Stimulated activated naive CD8-positive, alpha-beta T cell treated with anti-CD3 and anti-CD28 coated beads, Interleukin-15, Interleukin-2, amounts not matched to agents 100 ng/mL and 50 ng/mL, for 24 hours (primary cell): ENCODE results near the gene TESK2.

Source experiments
- H3K27ac Mint-ChIP-seq: one replicate; pipeline ENCODE4 v1.8.0; 2021; ENCODE audit warnings: mild to moderate bottlenecking, mixed read lengths
- H3K27me3 Mint-ChIP-seq: one replicate; pipeline ENCODE4 v1.8.0; 2021; ENCODE audit warnings: mixed read lengths
- H3K36me3 Mint-ChIP-seq: one replicate; pipeline ENCODE4 v1.8.0; 2021; ENCODE audit warnings: low read depth, mixed read lengths
- H3K4me1 Mint-ChIP-seq: one replicate; pipeline ENCODE4 v1.8.0; 2021; ENCODE audit warnings: low read depth, mixed read lengths
- H3K4me3 Mint-ChIP-seq: one replicate; pipeline ENCODE4 v1.8.0; 2021; ENCODE audit warnings: mild to moderate bottlenecking, mixed read lengths
- H3K9me3 Mint-ChIP-seq: one replicate; pipeline ENCODE4 v1.8.0; 2021; ENCODE audit warnings: mixed read lengths

Gene TESK2

GRCh38 chr1:45325851-45326506, 165.0 kb downstream of the TESK2 start:
- Mint-ChIP-seq H3K4me3 (peak overlapping the region; percentile 87), H3K36me3 (peaks cover 30% of the 10 kb centered on the region), H3K4me1 (peaks cover 25% of the 10 kb centered on the region), H3K9me3 (no peaks in the 10 kb centered on the region), H3K27me3 (no peaks in the 10 kb centered on the region), H3K27ac (peak overlapping the region; percentile 84)

- no peaks in the 10 kb centered on the region for H3K36me3 Mint-ChIP-seq
- H3K9me3 Mint-ChIP-seq, result no peaks in the 10 kb centered on the region
- peaks cover 12% of the 10 kb centered on the region for H3K4me1 Mint-ChIP-seq
- no peaks in the 10 kb centered on the region for H3K27me3 Mint-ChIP-seq
- no peak overlapping the region for H3K4me3 Mint-ChIP-seq
- H3K27ac Mint-ChIP-seq, result no peak overlapping the region
Observed at GRCh38 chr1:45322486-45323040, 168.4 kb downstream of the TESK2 start.

- H3K36me3 Mint-ChIP-seq, result no peaks in the 10 kb centered on the region
- H3K4me3 Mint-ChIP-seq, result no peak overlapping the region
- H3K27ac Mint-ChIP-seq, result no peak overlapping the region
- H3K4me1 Mint-ChIP-seq, result peaks cover 10% of the 10 kb centered on the region
- H3K9me3 Mint-ChIP-seq, result no peaks in the 10 kb centered on the region
- H3K27me3 Mint-ChIP-seq, result no peaks in the 10 kb centered on the region
Observed at GRCh38 chr1:45321444-45321843, 169.5 kb downstream of the TESK2 start.

GRCh38 chr1:45319761-45320160, 171.2 kb downstream of the TESK2 start:
- no peaks in the 10 kb centered on the region for H3K9me3 Mint-ChIP-seq
- H3K36me3 Mint-ChIP-seq, result no peaks in the 10 kb centered on the region
- no peak overlapping the region for H3K4me3 Mint-ChIP-seq
- H3K27ac Mint-ChIP-seq, result no peak overlapping the region
- no peaks in the 10 kb centered on the region for H3K4me1 Mint-ChIP-seq
- H3K27me3 Mint-ChIP-seq, result no peaks in the 10 kb centered on the region

GRCh38 chr1:45317166-45317565, 173.8 kb downstream of the TESK2 start:
- H3K27ac Mint-ChIP-seq, result no peak overlapping the region
- H3K4me1 Mint-ChIP-seq, result no peaks in the 10 kb centered on the region
- no peak overlapping the region for H3K4me3 Mint-ChIP-seq
- no peaks in the 10 kb centered on the region for H3K9me3 Mint-ChIP-seq
- no peaks in the 10 kb centered on the region for H3K27me3 Mint-ChIP-seq
- no peaks in the 10 kb centered on the region for H3K36me3 Mint-ChIP-seq

GRCh38 chr1:45314266-45314665, 176.7 kb downstream of the TESK2 start:
- no peaks in the 10 kb centered on the region for H3K36me3 Mint-ChIP-seq
- no peaks in the 10 kb centered on the region for H3K27me3 Mint-ChIP-seq
- H3K9me3 Mint-ChIP-seq, result no peaks in the 10 kb centered on the region
- no peak overlapping the region for H3K4me3 Mint-ChIP-seq
- no peaks in the 10 kb centered on the region for H3K4me1 Mint-ChIP-seq
- H3K27ac Mint-ChIP-seq, result no peak overlapping the region

- H3K4me3 Mint-ChIP-seq, result peak overlapping the region; percentile 62
Observed at GRCh38 chr1:45306905-45307304, 184.1 kb downstream of the TESK2 start.

GRCh38 chr1:45306319-45306718, 184.6 kb downstream of the TESK2 start:
- Mint-ChIP-seq H3K4me1 (peaks cover 51% of the 10 kb centered on the region), H3K27me3 (no peaks in the 10 kb centered on the region), H3K4me3 (peak overlapping the region; percentile 62), H3K36me3 (no peaks in the 10 kb centered on the region), H3K27ac (peak overlapping the region; percentile 96), H3K9me3 (no peaks in the 10 kb centered on the region)

More at GRCh38 chr1:45306905-45307304, 184.1 kb downstream of the TESK2 start:
- Mint-ChIP-seq H3K27me3 (no peaks in the 10 kb centered on the region), H3K27ac (peak overlapping the region; percentile 96), H3K9me3 (no peaks in the 10 kb centered on the region), H3K4me1 (peaks cover 48% of the 10 kb centered on the region), H3K36me3 (no peaks in the 10 kb centered on the region)

- Mint-ChIP-seq H3K4me3 (peak overlapping the region; percentile 91), H3K27ac (peak overlapping the region; percentile 96), H3K27me3 (no peaks in the 10 kb centered on the region), H3K9me3 (no peaks in the 10 kb centered on the region), H3K36me3 (no peaks in the 10 kb centered on the region), H3K4me1 (peaks cover 51% of the 10 kb centered on the region)
Observed at GRCh38 chr1:45305231-45305630, 185.7 kb downstream of the TESK2 start.

DNA sequence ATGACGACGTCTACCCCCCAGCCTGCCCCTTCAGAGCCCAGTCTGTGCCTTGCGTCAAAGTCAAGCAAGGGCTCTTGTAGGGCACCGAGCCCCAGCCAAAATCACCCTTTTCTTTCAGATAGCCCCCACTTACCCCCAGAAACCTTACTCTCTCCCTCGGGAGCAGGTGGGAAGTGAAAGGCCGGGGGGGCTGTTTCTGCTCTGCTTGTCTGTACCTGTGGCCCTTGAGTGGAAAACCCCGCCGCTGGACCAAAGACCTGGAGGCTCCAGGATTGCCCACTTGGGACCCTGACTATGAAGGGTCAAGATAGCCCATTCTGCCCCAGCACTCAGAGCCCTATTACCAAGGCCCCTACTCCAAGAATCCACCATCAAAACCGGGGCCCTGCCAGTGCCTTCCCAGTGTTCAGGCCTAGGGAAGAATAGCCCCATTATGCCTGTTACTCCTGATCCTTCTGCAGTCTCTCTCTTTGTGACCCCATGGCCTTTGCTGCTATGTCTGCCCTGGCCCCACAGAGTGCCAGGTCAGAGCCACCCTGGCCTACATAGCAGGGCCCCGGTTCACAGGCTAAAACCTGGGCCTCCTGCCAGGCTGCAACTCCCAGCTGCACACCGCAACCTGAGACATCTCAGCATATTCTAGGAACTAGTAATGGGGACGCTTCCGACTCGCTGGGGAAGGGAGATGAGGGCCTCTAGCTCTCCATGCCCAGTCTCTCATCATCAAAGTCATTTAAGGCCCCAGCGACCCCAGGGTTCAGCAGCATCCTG, 186.5 kb downstream of the TESK2 start:
- Mint-ChIP-seq H3K4me3 (peak overlapping the region; percentile 91), H3K9me3 (no peaks in the 10 kb centered on the region), H3K27ac (peak overlapping the region; percentile 96), H3K27me3 (no peaks in the 10 kb centered on the region), H3K4me1 (peaks cover 51% of the 10 kb centered on the region), H3K36me3 (no peaks in the 10 kb centered on the region)

DNA sequence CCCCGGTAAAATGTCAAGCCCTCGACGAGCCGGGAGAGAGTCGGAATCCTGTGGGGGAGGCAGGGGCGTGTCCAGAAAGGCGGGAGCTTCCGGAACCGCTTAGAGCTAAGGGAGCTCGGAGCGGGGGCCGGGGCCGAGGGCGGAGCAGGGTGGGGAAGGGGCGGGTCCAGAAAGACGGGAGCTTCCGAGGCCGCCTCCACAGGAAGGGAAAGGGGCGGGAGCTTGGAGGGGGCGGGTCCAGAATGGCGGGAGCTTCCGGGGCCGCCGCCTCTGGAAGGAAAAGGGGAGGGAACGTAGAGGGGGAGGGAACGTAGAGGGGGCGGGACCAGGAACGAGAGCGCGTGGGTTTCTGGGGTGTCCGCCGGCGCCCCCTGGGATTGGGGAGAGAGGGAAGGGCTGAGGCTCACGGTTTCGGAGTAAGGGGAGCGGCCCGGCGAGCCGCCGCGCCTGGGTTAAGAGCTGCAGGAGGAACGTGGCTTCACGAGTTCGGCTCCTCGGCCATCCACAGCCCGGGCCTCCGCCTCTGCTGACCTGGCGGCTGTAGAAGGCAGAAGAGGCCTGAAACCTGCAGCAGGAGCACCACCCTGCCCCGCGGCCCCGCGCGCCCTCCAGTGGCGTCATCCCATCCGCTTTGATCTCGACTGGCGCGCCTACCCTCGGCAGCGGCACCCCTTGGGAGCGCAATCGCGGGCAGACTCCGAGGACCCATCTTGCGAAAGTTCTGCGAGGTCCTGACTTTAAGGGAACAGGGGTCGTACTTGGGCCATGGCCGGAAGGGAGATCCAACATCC, 187.2 kb downstream of the TESK2 start:
- Mint-ChIP-seq H3K4me3 (peak overlapping the region; percentile 91), H3K36me3 (no peaks in the 10 kb centered on the region), H3K27ac (peak overlapping the region; percentile 96), H3K4me1 (peaks cover 51% of the 10 kb centered on the region), H3K9me3 (no peaks in the 10 kb centered on the region), H3K27me3 (no peaks in the 10 kb centered on the region)

GRCh38 chr1:45302505-45303150, 188.3 kb downstream of the TESK2 start:
- H3K4me1 Mint-ChIP-seq, result peaks cover 51% of the 10 kb centered on the region
- H3K9me3 Mint-ChIP-seq, result no peaks in the 10 kb centered on the region
- no peaks in the 10 kb centered on the region for H3K36me3 Mint-ChIP-seq
- H3K27me3 Mint-ChIP-seq, result no peaks in the 10 kb centered on the region
- H3K4me3 Mint-ChIP-seq, result peak overlapping the region; percentile 91
- H3K27ac Mint-ChIP-seq, result peak overlapping the region; percentile 72

DNA sequence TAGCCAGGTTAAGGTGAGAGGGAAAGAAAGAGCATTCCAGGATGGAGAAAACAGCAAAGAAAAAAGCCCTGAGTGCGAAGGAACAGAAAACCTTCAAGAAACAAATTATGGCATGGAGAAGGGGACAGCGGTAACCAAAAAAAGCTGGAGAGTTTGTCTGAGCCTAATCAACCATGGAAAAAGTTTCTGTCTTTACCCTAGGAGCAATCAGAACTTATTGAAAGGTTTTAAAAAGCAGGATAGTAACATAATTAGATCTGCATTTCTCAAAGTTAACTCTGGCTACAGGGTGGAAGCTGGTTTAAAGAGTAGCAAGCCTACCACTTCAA, 190.3 kb downstream of the TESK2 start:
- Mint-ChIP-seq H3K36me3 (no peaks in the 10 kb centered on the region), H3K27me3 (no peaks in the 10 kb centered on the region), H3K27ac (no peak overlapping the region), H3K4me3 (no peak overlapping the region), H3K9me3 (no peaks in the 10 kb centered on the region), H3K4me1 (peaks cover 31% of the 10 kb centered on the region)

- H3K4me3 Mint-ChIP-seq, result no peak overlapping the region
- H3K27ac Mint-ChIP-seq, result no peak overlapping the region
- peaks cover 26% of the 10 kb centered on the region for H3K4me1 Mint-ChIP-seq
- no peaks in the 10 kb centered on the region for H3K9me3 Mint-ChIP-seq
- no peaks in the 10 kb centered on the region for H3K27me3 Mint-ChIP-seq
- no peaks in the 10 kb centered on the region for H3K36me3 Mint-ChIP-seq
Observed at GRCh38 chr1:45299981-45300668, 190.8 kb downstream of the TESK2 start.
